ENCODE data around the gene PHF21A. TPM values are rescaled to one million over a fixed set of nuclear protein-coding genes. Genes with fewer than 3 reads are reported as not detected.

Gene PHF21A
- total RNA-seq, 4 donors from 2014 or later, result 9.8 to 20.2 (median 15.4) TPM

- intact Hi-C loops (cut with DNase I; ENCODE audit: low total_unique reads), result no loop called here
- Histone ChIP-seq H3K9me3 (no peaks in the 10 kb centered on the region), H3K4me1 (peaks cover 0 to 7% of the 10 kb centered on the region in 2 donors), H3K27ac (no peak overlapping the region), H3K36me3 (peaks cover 0 to 47% of the 10 kb centered on the region in 2 donors), H3K27me3 (no peaks in the 10 kb centered on the region), H3K4me3 (no peak overlapping the region)
- no peak for TF ChIP-seq CTCF (IDR thresholded peaks at IDR 0.05 in 4 of 5, conservative IDR thresholded peaks at IDR 0.05 in 1 of 5)
- no peak for TF ChIP-seq POLR2A (IDR thresholded peaks at IDR 0.05)
- in situ Hi-C loops (cut with MboI; ENCODE audit: low sequenced_read_pairs in 4 of 4), result no loop called here
- ATAC-seq (no peak), DNase-seq (no peak)
Observed at GRCh38 chr11:45937916-45938315, 183.3 kb downstream of the PHF21A start.

DNA sequence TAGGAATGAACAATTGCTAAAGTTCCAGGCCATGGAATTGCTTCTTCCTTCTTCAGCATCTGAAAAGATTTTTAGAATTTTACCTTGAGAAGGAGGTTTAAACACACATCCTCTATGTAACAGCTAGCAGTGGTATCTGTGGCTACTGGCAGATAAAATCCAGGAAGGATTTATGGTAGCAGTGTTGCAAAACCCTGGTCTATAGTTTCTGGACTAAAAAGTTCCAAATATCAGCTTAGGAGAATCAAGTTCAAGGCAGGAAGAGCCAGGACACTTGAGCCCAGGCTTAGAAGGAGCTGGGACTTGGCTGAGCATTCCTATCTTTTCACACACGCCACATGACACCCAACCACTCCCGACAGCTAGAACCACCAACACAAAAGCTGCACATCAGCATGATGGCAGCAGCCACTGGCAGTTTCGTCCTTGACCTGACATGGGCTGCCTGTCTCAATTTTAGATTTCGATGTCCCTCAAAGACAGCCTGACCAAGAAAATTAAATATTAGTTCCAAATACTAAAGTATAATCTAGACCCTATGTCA is 184.7 kb downstream of the PHF21A start:
- Histone ChIP-seq H3K36me3 (peaks cover 0 to 44% of the 10 kb centered on the region in 2 donors), H3K27ac (peak overlapping the region in 1 of 4 donors; percentile 42), H3K4me3 (no peak overlapping the region), H3K4me1 (peaks cover 0 to 7% of the 10 kb centered on the region in 2 donors), H3K9me3 (no peaks in the 10 kb centered on the region), H3K27me3 (no peaks in the 10 kb centered on the region)
- DNase-seq, result no peak
- TF ChIP-seq POLR2A (IDR thresholded peaks at IDR 0.05), result no peak
- no peak for TF ChIP-seq CTCF (IDR thresholded peaks at IDR 0.05 in 4 of 5, conservative IDR thresholded peaks at IDR 0.05 in 1 of 5)
- in situ Hi-C loops (cut with MboI; ENCODE audit: low sequenced_read_pairs in 4 of 4), result no loop called here
- intact Hi-C loops (cut with DNase I; ENCODE audit: low total_unique reads), result no loop called here
- peak; percentile 40 to 56 for ATAC-seq

- Histone ChIP-seq H3K27me3 (no peaks in the 10 kb centered on the region), H3K36me3 (peaks cover 0 to 42% of the 10 kb centered on the region in 2 donors), H3K4me3 (no peak overlapping the region), H3K27ac (no peak overlapping the region), H3K4me1 (peaks cover 0 to 8% of the 10 kb centered on the region in 2 donors), H3K9me3 (no peaks in the 10 kb centered on the region)
- ATAC-seq (no peak), DNase-seq (no peak)
- TF ChIP-seq POLR2A (IDR thresholded peaks at IDR 0.05) (no peak), CTCF (IDR thresholded peaks at IDR 0.05 in 4 of 5, conservative IDR thresholded peaks at IDR 0.05 in 1 of 5) (no peak)
- intact Hi-C loops (cut with DNase I; ENCODE audit: low total_unique reads) (no loop called here), in situ Hi-C loops (cut with MboI; ENCODE audit: low sequenced_read_pairs in 4 of 4) (no loop called here)
Observed at GRCh38 chr11:45935349-45936064, 185.7 kb downstream of the PHF21A start.

GRCh38 chr11:45934580-45935318 is 186.5 kb downstream of the PHF21A start:
- peaks cover 3 to 12% of the 10 kb centered on the region in 2 donors for H3K4me1 ChIP-seq
- H3K27ac ChIP-seq, result no peak overlapping the region
- no peak for TF ChIP-seq POLR2A (IDR thresholded peaks at IDR 0.05)
- no peak for TF ChIP-seq CTCF (IDR thresholded peaks at IDR 0.05 in 4 of 5, conservative IDR thresholded peaks at IDR 0.05 in 1 of 5)
- DNase-seq (no peak), ATAC-seq (no peak)
- no peaks in the 10 kb centered on the region for H3K27me3 ChIP-seq
- H3K36me3 ChIP-seq, result peaks cover 0 to 42% of the 10 kb centered on the region in 2 donors
- in situ Hi-C loops (cut with MboI; ENCODE audit: low sequenced_read_pairs in 4 of 4) (no loop called here), intact Hi-C loops (cut with DNase I; ENCODE audit: low total_unique reads) (no loop called here)
- no peak overlapping the region for H3K4me3 ChIP-seq
- no peaks in the 10 kb centered on the region for H3K9me3 ChIP-seq

All from gastrocnemius medialis (tissue), 4 donors.